ENCODE data around the gene HIGD2A.

DNA sequence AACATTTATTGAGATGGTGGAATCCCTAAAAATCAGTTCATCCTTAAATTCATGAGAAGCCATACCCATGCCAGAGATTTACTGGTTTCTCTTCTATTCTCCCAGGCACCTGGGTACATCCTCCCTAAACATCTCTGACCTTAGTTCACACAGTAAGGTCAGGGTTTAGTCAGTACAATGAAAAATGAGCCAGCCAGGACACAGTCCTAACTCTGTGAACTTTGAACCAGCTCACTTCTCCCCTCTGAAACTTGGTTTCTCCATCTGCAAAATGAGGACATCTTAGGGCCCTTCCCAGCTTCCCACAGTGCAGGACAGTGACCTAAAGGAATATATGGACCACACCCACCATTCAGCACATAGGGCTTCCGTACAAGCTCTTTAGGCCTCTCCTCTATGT is 2.1 kb upstream of the HIGD2A start:
- TF ChIP-seq, protein P1, sequence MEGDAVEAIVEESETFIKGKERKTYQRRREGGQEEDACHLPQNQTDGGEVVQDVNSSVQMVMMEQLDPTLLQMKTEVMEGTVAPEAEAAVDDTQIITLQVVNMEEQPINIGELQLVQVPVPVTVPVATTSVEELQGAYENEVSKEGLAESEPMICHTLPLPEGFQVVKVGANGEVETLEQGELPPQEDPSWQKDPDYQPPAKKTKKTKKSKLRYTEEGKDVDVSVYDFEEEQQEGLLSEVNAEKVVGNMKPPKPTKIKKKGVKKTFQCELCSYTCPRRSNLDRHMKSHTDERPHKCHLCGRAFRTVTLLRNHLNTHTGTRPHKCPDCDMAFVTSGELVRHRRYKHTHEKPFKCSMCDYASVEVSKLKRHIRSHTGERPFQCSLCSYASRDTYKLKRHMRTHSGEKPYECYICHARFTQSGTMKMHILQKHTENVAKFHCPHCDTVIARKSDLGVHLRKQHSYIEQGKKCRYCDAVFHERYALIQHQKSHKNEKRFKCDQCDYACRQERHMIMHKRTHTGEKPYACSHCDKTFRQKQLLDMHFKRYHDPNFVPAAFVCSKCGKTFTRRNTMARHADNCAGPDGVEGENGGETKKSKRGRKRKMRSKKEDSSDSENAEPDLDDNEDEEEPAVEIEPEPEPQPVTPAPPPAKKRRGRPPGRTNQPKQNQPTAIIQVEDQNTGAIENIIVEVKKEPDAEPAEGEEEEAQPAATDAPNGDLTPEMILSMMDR (IDR thresholded peaks at IDR 0.05; ENCODE audit: insufficient read depth, low read depth, low read length): no peak
- TF ChIP-seq EZH2 (IDR thresholded peaks at IDR 0.05; ENCODE audit: insufficient read depth, low read length): no peak

All from astrocyte (in vitro differentiated cells and primary cell).